Endothelial cell of umbilical vein (primary cell): ENCODE results near the gene SKIDA1. TPM values are rescaled to one million over a fixed set of nuclear protein-coding genes. Genes with fewer than 3 reads are reported as not detected.

Source experiments
- BruUV-seq: library from RNA; stranded (reverse); fragments of 400-500 nt; replicated peaks from 2 replicates; lab custom pipeline; 2021; lab: Mats Ljungman, UMichigan
- CTCF ChIA-PET: fragments of 300-600, 350-600 bp; sonication (Branson Sonifier 250); formaldehyde crosslinking; loops from one replicate; lab custom pipeline; 2021; ENCODE audit warnings: antibody characterized with exemption, inconsistent platforms; lab: Charles Lee
- POLR2A ChIA-PET: fragments of 300-600, 350-600 bp; sonication (Branson Sonifier 250); formaldehyde crosslinking; loops from one replicate; lab custom pipeline; 2021; ENCODE audit warnings: antibody characterized with exemption, inconsistent platforms; lab: Charles Lee
- DNase-seq: peaks from one replicate; pipeline ENCODE4 v3.0.0-alpha.2; 2011; ENCODE audit warnings: low read depth, low spot score
- FAIRE-seq: peaks from 2 replicates; lab custom pipeline; 2011; peaks lifted over from hg19 to GRCh38; lab: Jason Lieb, UNC
- H2AFZ ChIP-seq: 2 replicates; pipeline ENCODE4 v1.6.0; 2012; ENCODE audit warnings: low read depth, low read length, control low read depth, inconsistent platforms
- H3K27ac ChIP-seq: 2 replicates; pipeline ENCODE4 v1.5.1; 2011; ENCODE audit warnings: low read depth, mild to moderate bottlenecking, control low read depth, low read length, moderate library complexity; ENCODE audit not compliant: insufficient read depth
- H3K27me3 ChIP-seq, 2 experiments: 2 replicates each; pipeline versions ENCODE4 v1.6.0 to v1.6.1; 2011; ENCODE audit warnings: low read length in 2 of 2, mixed read lengths in 1 of 2; ENCODE audit not compliant: control insufficient read depth in 2 of 2, insufficient read depth in 2 of 2
- H3K36me3 ChIP-seq, 2 experiments: 2 replicates in 1 of 2; 3 replicates in 1 of 2; pipeline ENCODE4 v1.5.1; 2011; ENCODE audit warnings: low read length in 2 of 2, mild to moderate bottlenecking in 1 of 2, moderate library complexity in 1 of 2; ENCODE audit not compliant: control insufficient read depth in 2 of 2, insufficient read depth in 2 of 2; ENCODE audit errors: extremely low read depth in 1 of 2
- H3K4me1 ChIP-seq: 3 replicates; pipeline ENCODE4 v1.5.1; 2011; ENCODE audit warnings: mild to moderate bottlenecking, low read length; ENCODE audit not compliant: control insufficient read depth, insufficient read depth; ENCODE audit errors: extremely low read depth
- H3K4me2 ChIP-seq: 2 replicates; pipeline ENCODE4 v1.6.1; 2011; ENCODE audit warnings: low read length, control low read depth, mixed read lengths; ENCODE audit not compliant: insufficient read depth
- H3K4me3 ChIP-seq, 3 experiments: fragments of 200-600 bp in 1 of 3; sonication (generic), shearing (Covaris generic) in 1 of 3; replicated peaks in 1 of 3; 2 replicates each; pipeline ENCODE4 v1.5.1; 2011 to 2016; ENCODE audit warnings: control low read depth in 3 of 3, low read length in 3 of 3, mild to moderate bottlenecking in 2 of 3, inconsistent platforms in 1 of 3, low read depth in 1 of 3, moderate library complexity in 1 of 3; ENCODE audit not compliant: insufficient read depth in 1 of 3
- H3K79me2 ChIP-seq: 2 replicates; pipeline ENCODE4 v1.6.0; 2012; ENCODE audit warnings: low read length, inconsistent platforms; ENCODE audit not compliant: control insufficient read depth, insufficient read depth
- H3K9ac ChIP-seq: replicated peaks from 2 replicates; pipeline ENCODE3; 2011; ENCODE audit warnings: low read length, control low read depth; ENCODE audit not compliant: insufficient read depth; ENCODE audit errors: extremely low read depth
- H3K9me1 ChIP-seq: replicated peaks from 3 replicates; pipeline ENCODE4 v1.6.0; 2011; ENCODE audit warnings: mild to moderate bottlenecking, low read length; ENCODE audit not compliant: control insufficient read depth, insufficient read depth; ENCODE audit errors: extremely low read depth
- H3K9me3 ChIP-seq: replicated peaks from 2 replicates; pipeline ENCODE4 v1.5.1; 2012; ENCODE audit warnings: low read length, inconsistent platforms; ENCODE audit not compliant: control insufficient read depth, insufficient read depth
- H4K20me1 ChIP-seq: replicated peaks from 2 replicates; pipeline ENCODE3; 2011; ENCODE audit warnings: mild to moderate bottlenecking, low read length; ENCODE audit not compliant: control insufficient read depth, insufficient read depth; ENCODE audit errors: extremely low read depth
- EZH2 ChIP-seq: IDR thresholded peaks from 2 replicates; pipeline ENCODE4 v1.6.1; 2012; ENCODE audit warnings: borderline replicate concordance, low read depth, mild to moderate bottlenecking, moderate library complexity, low read length, inconsistent platforms; ENCODE audit not compliant: severe bottlenecking
- FOS ChIP-seq: IDR thresholded peaks from 2 replicates; pipeline ENCODE4 v1.6.1; 2011; ENCODE audit warnings: mild to moderate bottlenecking, low read length, moderate library complexity, borderline replicate concordance; ENCODE audit not compliant: insufficient read depth
- GATA2 ChIP-seq: IDR thresholded peaks from 2 replicates; pipeline ENCODE4 v1.7.0; 2011; ENCODE audit warnings: low read depth, mild to moderate bottlenecking, moderate library complexity, mixed read lengths, low read length; ENCODE audit not compliant: insufficient read length, insufficient read depth
- JUN ChIP-seq: IDR thresholded peaks from 2 replicates; pipeline ENCODE4 v1.6.1; 2011; ENCODE audit warnings: borderline replicate concordance, low read depth; ENCODE audit not compliant: insufficient read length, insufficient read depth
- MYC ChIP-seq: IDR thresholded peaks from one replicate; pipeline ENCODE4 v1.6.1; 2011; ENCODE audit warnings: mild to moderate bottlenecking, low read depth, low read length
- POLR2A ChIP-seq: IDR thresholded peaks from 2 replicates; pipeline ENCODE4 v1.6.1; 2012; ENCODE audit warnings: low read depth, mild to moderate bottlenecking, control low read depth, low read length
- POLR2AphosphoS5 ChIP-seq: IDR thresholded peaks from 2 replicates; pipeline ENCODE4 v1.6.1; 2012; ENCODE audit warnings: low read depth, mild to moderate bottlenecking, control low read depth, low read length, moderate library complexity; ENCODE audit not compliant: insufficient read depth
- dilution Hi-C: fragments of 300-500 bp; cut with MboI; formaldehyde crosslinking; loops from one replicate; pipeline ENCODE4 v1.15.0; 2019; ENCODE audit warnings: low sequenced_read_pairs; ENCODE audit not compliant: extremely low pct_ligation_motif_present
- intact Hi-C: fragments of 100-400 bp; cut with micrococcal nuclease; formaldehyde crosslinking; loops from one replicate; pipeline ENCODE4 v1.10.0; 2022
- polyA plus RNA-seq, 4 experiments: library from polyadenylated mRNA; depleted of rRNA in 3 of 4; stranded (reverse) in 3 of 4; unstranded in 1 of 4; fragments of >200 nt; gene quantifications; 2 replicates each; pipeline versions ENCODE4 v1.2.1 to v1.2.3, GENCODE V29; 2011 to 2012; ENCODE audit warnings: missing spikeins in 1 of 4
- total RNA-seq: library from RNA; stranded (reverse); gene quantifications from 2 replicates; pipeline ENCODE4 v1.2.3, GENCODE V29; 2021
- TF ChIP-seq, protein P1 (sequence below), 2 donors: IDR thresholded peaks; 1 replicate in 1 of 2; 2 replicates in 1 of 2; pipeline ENCODE4 v1.5.1; 2011; ENCODE audit warnings: low read length in 2 of 2, mild to moderate bottlenecking in 2 of 2, moderate library complexity in 2 of 2, control low read depth in 1 of 2, inconsistent platforms in 1 of 2, low read depth in 1 of 2; ENCODE audit not compliant: insufficient read depth in 1 of 2; ENCODE audit errors: extremely low read depth in 1 of 2
- TF ChIP-seq, protein P2 (sequence below): IDR thresholded peaks from 2 replicates; pipeline ENCODE4 v1.6.1; 2011; ENCODE audit not compliant: insufficient read depth, insufficient read length

The SKIDA1 gene
- total and polyA plus RNA-seq, 2 donors (not counting 3 experiments of a cell fraction or from before 2014, with no cell fraction given) = 0.21 to 0.71 TPM

DNA sequence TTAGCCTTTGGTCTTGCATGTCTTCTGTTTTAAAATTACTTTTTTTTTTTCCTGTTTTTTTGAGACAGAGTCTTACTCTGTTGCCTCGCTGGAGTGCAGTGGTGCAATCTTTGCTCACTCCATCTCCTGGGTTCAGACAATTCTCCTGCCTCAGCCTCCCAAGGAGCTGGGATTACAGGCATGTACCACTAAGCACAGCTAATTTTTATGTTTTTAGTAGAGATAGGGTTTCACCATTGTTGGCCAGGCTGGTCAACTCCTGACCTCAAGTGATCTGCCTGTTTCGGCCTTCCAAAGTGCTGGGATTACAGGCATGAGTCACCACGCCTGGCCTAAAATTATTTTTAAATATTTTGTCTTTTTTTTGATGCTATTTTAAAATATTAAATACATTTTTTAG lies 47.1 kb upstream of the SKIDA1 start:
- no peak overlapping the region for H3K4me2 ChIP-seq
- H3K9me1 ChIP-seq = no peaks in the 10 kb centered on the region
- intact Hi-C loops (no loop called here), dilution Hi-C loops (no loop called here)
- DNase-seq (no peak), FAIRE-seq (no peak)
- no TSS peak for BruUV-seq
- H3K36me3 ChIP-seq = no peaks in the 10 kb centered on the region
- H3K79me2 ChIP-seq = peaks cover 92% of the 10 kb centered on the region
- no peak overlapping the region for H3K4me3 ChIP-seq
- ChIA-PET POLR2A (interaction anchor here (0.6 kb wide), 2 partner anchors 128 to 246 kb away, joined by 4 read pairs; no protein-coding TSS in a partner anchor), CTCF (interaction anchor here (1.0 kb wide), 1 partner anchor 15 kb away, joined by 5 read pairs; no protein-coding TSS in a partner anchor)
- H4K20me1 ChIP-seq = no peaks in the 10 kb centered on the region
- no peak overlapping the region for H3K9ac ChIP-seq
- no peaks in the 10 kb centered on the region for H3K9me3 ChIP-seq
- no peak overlapping the region for H2AFZ ChIP-seq
- H3K27me3 ChIP-seq = no peaks in the 10 kb centered on the region
- TF ChIP-seq EZH2 = no peak
- no peak for TF ChIP-seq POLR2A
- TF ChIP-seq JUN = no peak
- TF ChIP-seq FOS = no peak
- TF ChIP-seq MYC = no peak
- TF ChIP-seq, protein P1, sequence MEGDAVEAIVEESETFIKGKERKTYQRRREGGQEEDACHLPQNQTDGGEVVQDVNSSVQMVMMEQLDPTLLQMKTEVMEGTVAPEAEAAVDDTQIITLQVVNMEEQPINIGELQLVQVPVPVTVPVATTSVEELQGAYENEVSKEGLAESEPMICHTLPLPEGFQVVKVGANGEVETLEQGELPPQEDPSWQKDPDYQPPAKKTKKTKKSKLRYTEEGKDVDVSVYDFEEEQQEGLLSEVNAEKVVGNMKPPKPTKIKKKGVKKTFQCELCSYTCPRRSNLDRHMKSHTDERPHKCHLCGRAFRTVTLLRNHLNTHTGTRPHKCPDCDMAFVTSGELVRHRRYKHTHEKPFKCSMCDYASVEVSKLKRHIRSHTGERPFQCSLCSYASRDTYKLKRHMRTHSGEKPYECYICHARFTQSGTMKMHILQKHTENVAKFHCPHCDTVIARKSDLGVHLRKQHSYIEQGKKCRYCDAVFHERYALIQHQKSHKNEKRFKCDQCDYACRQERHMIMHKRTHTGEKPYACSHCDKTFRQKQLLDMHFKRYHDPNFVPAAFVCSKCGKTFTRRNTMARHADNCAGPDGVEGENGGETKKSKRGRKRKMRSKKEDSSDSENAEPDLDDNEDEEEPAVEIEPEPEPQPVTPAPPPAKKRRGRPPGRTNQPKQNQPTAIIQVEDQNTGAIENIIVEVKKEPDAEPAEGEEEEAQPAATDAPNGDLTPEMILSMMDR (IDR thresholded peaks at IDR 0.05; ENCODE audit: extremely low read depth in 1 of 2, insufficient read depth in 1 of 2, low read depth in 1 of 2, low read length in 2 of 2) = no peak
- TF ChIP-seq, protein P2, sequence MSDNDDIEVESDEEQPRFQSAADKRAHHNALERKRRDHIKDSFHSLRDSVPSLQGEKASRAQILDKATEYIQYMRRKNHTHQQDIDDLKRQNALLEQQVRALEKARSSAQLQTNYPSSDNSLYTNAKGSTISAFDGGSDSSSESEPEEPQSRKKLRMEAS = no peak
- no peak for TF ChIP-seq POLR2AphosphoS5
- no peak for TF ChIP-seq GATA2
- H3K27ac ChIP-seq = no peak overlapping the region
- no peaks in the 10 kb centered on the region for H3K4me1 ChIP-seq
